ENCODE measurements around the gene ARHGEF40. TPM values are rescaled to one million over a fixed set of nuclear protein-coding genes. Genes with fewer than 3 reads are reported as not detected.
A peak's percentile ranks its signal among the peaks of the same experiment; 100 is the strongest.

ARHGEF40 gene
- total RNA-seq, 1 donor from 2014 or later: 6.8 TPM

- peaks cover 2% of the 10 kb centered on the region for H3K27me3 ChIP-seq (ENCODE audit: control insufficient read depth, insufficient read depth, low read length)
- no peaks in the 10 kb centered on the region for H3K36me3 ChIP-seq (ENCODE audit: control insufficient read depth, insufficient read depth, low read length)
- TF ChIP-seq CTCF (IDR thresholded peaks at IDR 0.05; ENCODE audit: insufficient read depth, low read length, severe bottlenecking): no peak
- FAIRE-seq: peak; percentile 43
- DNase-seq (ENCODE audit: low read depth): no peak
- H3K4me3 ChIP-seq (ENCODE audit: low read depth, low read length): no peak overlapping the region
These were observed 39.6 kb upstream of the ARHGEF40 start for GRCh38 chr14:21030531-21030930.

GRCh38 chr14:21032326-21033132 is 37.6 kb upstream of the ARHGEF40 start:
- no peaks in the 10 kb centered on the region for H3K36me3 ChIP-seq (ENCODE audit: control insufficient read depth, insufficient read depth, low read length)
- no peak for TF ChIP-seq CTCF (IDR thresholded peaks at IDR 0.05; ENCODE audit: insufficient read depth, low read length, severe bottlenecking)
- DNase-seq (ENCODE audit: low read depth) (no peak), FAIRE-seq (no peak)
- H3K27me3 ChIP-seq (ENCODE audit: control insufficient read depth, insufficient read depth, low read length): peaks cover 2% of the 10 kb centered on the region
- no peak overlapping the region for H3K4me3 ChIP-seq (ENCODE audit: low read depth, low read length)

GRCh38 chr14:21033133-21033698 is 36.9 kb upstream of the ARHGEF40 start:
- Histone ChIP-seq H3K4me3 (ENCODE audit: low read depth, low read length) (no peak overlapping the region), H3K27me3 (ENCODE audit: control insufficient read depth, insufficient read depth, low read length) (peaks cover 2% of the 10 kb centered on the region), H3K36me3 (ENCODE audit: control insufficient read depth, insufficient read depth, low read length) (no peaks in the 10 kb centered on the region)
- no peak for DNase-seq (ENCODE audit: low read depth)
- FAIRE-seq: no peak
- TF ChIP-seq CTCF (IDR thresholded peaks at IDR 0.05; ENCODE audit: insufficient read depth, low read length, severe bottlenecking): no peak

GRCh38 chr14:21034707-21035106 is 35.4 kb upstream of the ARHGEF40 start, which contains the start of gene RNASE13:
RNASE13 (minus strand) TSS chr14:21034807; CDS start chr14:21034288, 519 bp downstream.
- FAIRE-seq (peak; percentile 32), DNase-seq (ENCODE audit: low read depth) (no peak)
- Histone ChIP-seq H3K36me3 (ENCODE audit: control insufficient read depth, insufficient read depth, low read length) (no peaks in the 10 kb centered on the region), H3K27me3 (ENCODE audit: control insufficient read depth, insufficient read depth, low read length) (peaks cover 2% of the 10 kb centered on the region), H3K4me3 (ENCODE audit: low read depth, low read length) (no peak within 1 kb of the TSS)
- no peak for TF ChIP-seq CTCF (IDR thresholded peaks at IDR 0.05; ENCODE audit: insufficient read depth, low read length, severe bottlenecking)

- TF ChIP-seq CTCF (IDR thresholded peaks at IDR 0.05; ENCODE audit: insufficient read depth, low read length, severe bottlenecking): no peak
- DNase-seq (ENCODE audit: low read depth) (no peak), FAIRE-seq (no peak)
- peaks cover 2% of the 10 kb centered on the region for H3K27me3 ChIP-seq (ENCODE audit: control insufficient read depth, insufficient read depth, low read length)
- H3K4me3 ChIP-seq (ENCODE audit: low read depth, low read length): no peak overlapping the region
- H3K36me3 ChIP-seq (ENCODE audit: control insufficient read depth, insufficient read depth, low read length): no peaks in the 10 kb centered on the region
These were observed 33.4 kb upstream of the ARHGEF40 start for GRCh38 chr14:21036751-21037150.

All from bronchial epithelial cell (primary cell).